ENCODE results near the gene MTMR11. TPM values are rescaled to one million over a fixed set of nuclear protein-coding genes. Genes with fewer than 3 reads are reported as not detected.

Gene MTMR11
- total RNA-seq, 1 donor from 2014 or later: 3.6 TPM

DNA sequence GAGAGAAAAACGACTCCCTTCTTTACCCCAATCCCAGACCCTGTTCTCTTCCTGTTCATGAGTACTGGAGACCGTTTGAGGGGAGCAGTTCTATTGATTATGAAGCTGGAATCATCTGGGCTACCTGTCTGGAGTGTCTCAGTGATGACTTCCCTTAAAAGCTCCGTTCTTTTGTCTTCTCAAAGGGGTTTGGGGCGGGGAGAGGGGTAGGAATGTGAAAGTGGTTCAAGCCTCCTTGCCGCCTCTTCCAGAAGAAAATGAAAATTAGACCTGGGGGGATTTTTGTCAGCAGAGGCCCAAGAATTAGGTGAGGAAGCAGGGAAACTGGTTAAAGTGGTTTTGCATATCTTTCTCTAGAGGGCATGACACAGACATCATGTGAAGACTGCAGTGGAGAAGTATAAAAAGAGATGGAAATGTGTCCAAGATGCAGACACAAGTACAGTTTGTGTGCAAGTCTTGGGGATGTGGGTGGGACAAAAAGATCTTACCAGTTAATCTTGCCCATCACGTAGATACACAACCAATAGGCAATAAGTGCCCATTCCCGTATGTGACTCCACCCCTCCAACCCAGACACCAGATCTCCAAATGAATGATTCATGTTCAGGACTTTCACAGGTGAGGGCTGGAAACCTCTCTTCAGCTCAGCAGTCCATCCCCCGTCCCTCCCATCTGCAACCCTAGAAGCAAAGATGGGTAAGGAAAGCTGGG is 470 bp upstream of the MTMR11 start:
- DNase-seq (ENCODE audit: low read depth, low spot score): no peak

DNA sequence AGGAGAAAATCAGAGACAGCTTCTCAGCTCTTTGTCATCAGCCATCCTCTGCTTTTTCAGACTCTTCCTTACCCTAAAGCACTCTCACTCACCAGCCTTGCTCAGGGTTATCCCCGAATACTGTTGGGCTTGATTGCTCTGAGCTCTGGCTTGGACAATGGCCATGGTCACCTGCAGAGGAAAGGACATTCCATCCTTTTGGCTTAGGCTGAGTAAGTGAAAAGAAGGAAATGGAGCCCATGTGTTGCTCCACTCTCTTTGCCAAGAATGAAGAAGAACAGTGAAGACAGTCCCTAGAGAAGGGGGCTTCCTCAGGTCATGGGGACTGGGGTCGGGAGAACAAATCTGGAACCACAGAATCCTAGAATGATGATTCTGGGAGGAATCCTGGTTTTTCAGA is 2.3 kb downstream of the MTMR11 start:
- no peak for DNase-seq (ENCODE audit: low read depth, low spot score)

DNA sequence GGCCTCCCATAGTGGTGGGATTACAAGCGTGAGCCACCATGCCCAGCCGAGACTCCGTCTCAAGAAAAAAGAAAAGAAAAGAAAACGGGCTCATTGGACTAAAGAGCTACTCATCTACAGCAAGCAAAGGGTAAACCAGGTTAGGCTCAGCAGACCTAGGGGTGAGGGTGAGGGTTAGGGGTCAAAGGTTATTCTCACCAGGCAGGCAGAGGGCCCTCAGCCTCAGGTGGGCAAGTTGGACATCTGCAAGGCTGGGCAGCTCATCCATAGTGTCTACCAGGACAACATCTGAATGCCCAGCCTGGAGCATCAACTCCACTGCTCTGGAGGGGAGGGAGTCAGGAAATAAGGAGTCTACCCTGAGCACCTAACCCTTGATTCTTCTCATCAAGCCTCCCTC is 3.5 kb downstream of the MTMR11 start:
- no peak for DNase-seq (ENCODE audit: low read depth, low spot score)

DNA sequence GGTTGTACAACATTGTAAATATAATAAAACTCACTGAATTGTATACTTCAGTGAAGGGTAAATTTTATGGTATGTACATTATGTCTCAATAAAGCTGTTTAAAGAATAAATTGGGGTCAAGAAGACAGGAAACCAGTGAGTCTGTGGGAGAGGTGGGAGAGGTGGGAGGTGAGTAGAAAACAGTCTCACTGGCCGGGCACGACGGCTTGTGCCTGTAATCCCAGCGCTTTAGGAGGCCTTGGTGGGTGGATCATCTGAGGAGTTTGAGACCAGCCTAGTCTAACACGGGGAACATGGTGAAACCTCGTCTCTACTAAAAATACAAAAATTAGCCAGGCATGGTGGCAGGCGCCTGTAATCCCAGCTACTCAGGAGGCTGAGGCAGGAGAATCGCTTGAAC is 4.2 kb downstream of the MTMR11 start:
- DNase-seq (ENCODE audit: low read depth, low spot score): no peak

DNA sequence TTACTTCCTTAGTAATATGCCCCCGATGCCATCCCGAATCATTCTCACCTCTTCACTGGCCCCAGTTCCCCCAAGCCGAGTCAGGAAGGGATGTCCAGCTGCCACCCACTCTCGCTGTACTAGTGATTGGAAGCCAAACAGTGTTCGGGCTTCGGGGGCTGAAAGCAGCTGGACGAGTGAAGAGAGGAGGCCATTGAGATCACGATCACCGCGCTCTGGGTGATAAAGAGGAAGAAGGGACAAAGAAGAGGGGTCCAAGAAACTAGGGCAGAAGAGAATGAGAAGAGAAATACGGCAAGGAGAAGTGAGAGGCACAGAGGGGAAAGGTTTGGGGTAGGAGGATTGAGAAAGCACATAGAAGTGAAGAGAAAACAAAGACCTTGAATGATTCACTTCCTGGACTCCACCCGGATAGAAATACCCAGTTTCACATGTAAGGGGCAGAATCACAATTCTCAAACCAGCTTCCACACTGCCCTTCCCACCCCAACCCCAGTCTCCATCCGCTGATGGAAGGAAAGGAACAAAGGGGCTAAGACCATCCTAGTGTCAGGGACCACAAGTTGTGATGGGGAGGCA is 5.4 kb downstream of the MTMR11 start:
- DNase-seq (ENCODE audit: low read depth, low spot score): no peak

DNA sequence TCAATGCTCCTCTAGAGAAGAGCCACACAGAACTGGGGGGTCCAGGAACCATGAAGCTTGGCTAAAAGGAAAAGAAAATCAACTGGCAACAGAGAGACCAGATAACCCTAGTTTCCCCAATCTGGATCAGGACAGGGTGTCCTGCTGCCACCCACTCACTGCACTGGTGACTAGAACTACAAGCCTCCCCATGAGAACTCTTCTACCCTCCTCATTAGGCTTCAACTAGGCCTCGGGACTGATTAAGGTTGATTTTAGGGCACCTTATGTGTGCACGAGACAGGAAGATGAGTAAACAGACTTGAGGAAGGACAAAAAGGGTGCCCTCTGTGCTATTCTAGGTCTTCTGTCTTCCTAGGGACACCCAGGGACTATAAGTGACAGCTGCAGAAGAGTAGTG is 6.8 kb downstream of the MTMR11 start:
- DNase-seq (ENCODE audit: low read depth, low spot score): no peak

DNA sequence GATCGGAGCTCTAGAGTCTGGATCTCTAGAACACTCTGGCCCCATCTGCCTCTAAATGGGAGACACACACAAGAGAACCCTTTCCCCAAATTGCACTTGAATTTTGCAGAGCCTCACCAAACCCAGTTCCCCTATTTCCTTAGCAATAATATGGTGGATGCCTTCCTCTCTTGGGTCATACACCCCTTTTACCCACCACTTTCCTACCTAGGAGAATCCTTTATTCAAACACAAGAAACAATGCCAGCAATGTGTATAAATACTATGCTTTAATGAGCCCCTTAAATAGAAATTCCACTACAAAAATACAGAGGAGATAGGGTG is 8.3 kb downstream of the MTMR11 start:
- no peak for DNase-seq (ENCODE audit: low read depth, low spot score)

DNA sequence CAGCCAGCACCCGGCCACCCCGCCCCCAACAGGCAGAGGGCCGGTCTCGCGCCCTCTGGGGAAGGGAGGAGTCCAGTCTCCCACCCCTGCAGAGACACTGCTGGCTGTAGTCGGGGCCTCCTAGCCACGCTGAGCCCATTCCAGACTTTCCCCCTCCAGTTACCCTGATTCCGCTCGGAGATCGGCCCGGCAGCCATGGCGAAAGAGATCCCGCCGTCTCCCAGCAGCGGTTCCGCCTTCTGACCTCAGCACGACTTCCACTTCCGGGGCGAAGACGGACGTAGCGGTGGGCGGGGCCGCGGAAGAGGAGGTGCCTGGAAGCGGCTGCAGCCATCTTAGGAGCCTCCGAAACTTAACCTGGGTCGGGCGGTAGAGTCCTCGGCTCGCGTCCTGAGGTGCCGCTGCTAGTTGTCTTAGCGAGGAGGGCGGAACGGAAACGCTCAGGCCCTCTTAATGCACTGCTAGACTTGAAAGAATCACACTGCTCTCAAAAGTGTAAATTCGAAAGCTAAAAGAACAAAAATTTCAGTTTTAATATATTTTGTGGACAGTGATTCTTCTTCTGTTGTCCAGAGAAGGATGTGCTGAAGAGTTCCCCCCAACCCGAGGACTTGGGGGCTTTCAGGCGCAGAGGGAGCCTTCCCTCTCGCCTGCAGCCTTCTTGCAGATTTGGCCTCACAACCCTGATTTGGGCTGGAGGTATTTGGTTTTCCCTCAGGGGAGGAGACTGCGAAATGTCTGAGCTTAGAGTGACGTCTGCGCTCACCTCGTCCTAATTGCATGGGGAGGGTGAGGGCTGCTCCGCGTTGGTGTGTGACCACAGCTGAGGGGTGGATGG is 8.9 kb downstream of the MTMR11 start, which contains the start of gene SF3B4:
Gene SF3B4, minus strand, starts transcription at position 241 of the 838 bp plus-strand sequence. Its CDS starts 44 bp downstream, at position 197.
- peak; percentile 74 for DNase-seq (ENCODE audit: low read depth, low spot score)

DNA sequence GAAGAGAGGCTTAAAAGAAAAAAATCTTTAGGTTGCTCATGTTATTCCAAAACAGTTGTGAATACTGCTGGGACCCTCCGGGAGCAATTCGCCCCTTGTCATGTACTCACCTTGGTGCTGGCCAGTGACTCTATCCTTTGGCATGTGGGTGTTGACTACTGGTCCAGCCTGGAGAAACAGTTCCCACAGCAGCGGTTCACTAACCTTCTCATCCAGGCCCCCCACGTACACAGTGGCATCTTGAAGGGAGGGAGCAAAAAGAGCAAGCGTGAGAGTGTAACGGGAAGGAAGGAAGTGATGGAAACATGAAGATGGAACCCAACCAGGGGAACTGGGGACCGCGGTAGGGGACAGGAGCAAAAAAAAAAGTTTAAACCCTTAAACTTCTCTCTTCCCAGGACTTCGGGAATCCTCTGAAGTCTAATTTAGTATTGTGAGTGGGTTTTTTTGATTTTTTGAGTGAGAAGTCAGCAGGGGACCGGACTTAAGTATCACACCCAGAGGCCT is 9.6 kb downstream of the MTMR11 start:
- DNase-seq (ENCODE audit: low read depth, low spot score): no peak

DNA sequence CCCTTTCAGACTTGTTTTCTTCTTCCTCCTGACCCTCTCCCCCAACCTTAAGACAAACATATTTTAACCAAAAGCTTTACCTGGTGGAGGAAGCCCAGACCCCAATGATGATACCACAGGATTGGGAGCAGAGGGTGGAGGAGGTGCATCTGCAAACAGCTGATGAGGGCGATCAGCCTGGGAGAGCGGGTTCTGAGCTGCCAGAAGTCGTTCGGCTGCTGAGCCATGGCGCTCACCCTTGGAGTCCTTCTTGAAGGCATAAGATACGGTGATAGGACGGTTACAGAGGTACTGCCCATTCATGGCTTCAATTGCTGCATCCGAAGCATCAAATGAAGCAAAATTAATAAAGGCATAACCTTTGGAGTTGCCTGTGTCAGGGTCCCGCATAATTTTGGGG is 10.4 kb downstream of the MTMR11 start:
- DNase-seq (ENCODE audit: low read depth, low spot score): no peak

DNA sequence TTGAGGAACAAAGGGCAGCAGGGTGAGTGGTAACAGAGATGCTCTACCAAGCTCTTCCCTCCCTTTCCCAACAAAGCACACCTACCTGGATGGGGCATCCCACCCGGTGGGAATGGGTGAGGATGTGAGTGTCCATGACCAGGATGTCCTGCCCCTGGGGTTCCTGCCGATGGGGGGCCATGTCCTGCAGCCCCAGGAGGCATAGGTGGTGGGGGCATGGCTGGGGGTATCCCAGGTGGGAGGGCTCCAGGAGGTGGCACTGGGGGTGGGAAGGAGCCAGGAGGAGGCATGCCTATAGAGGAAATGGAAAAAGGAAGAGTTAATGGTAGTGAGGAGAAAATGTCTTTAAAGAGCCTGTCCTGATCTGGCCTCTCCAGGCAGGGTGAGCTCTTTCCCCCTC is 10.9 kb downstream of the MTMR11 start:
- no peak for DNase-seq (ENCODE audit: low read depth, low spot score)

DNA sequence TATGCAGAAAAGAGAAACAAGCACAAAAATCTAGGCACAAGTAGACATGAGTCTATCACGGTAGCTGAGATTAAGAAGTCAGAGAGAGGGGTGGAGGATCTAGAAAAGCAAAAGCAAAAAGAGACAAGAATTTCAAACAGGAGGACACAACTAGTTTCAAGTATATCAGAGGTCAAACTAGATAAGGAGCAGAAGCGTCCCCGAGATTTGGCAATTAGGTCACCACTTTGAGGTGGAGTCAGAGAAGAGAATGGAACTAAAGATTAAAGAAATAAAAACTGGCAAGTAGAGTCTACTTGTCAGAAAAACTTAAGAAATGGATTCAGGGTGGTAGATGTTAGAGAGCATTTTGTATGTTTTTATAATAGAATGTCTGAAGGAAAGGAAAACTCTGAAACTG is 11.3 kb downstream of the MTMR11 start:
- DNase-seq (ENCODE audit: low read depth, low spot score): no peak

DNA sequence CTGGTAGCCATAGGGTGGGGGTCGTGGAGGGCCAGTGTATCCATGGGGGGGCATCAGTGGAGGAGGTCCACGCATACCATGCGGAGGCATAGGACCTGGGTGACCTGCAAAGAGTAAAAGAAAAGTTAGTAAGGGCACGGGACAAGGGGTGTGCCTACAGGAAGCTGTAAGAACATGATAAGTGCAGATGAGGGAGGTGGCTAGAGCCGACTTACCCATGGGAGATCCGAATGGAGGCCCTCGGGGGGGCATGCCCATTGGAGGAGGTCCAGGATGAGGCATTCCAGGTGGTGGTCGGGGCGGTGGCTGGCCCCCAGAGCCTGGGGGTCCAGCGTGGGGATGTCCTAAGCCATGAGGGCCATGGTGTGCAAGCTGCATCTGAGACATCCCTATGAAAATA is 13.1 kb downstream of the MTMR11 start:
- DNase-seq (ENCODE audit: low read depth, low spot score): no peak

DNA sequence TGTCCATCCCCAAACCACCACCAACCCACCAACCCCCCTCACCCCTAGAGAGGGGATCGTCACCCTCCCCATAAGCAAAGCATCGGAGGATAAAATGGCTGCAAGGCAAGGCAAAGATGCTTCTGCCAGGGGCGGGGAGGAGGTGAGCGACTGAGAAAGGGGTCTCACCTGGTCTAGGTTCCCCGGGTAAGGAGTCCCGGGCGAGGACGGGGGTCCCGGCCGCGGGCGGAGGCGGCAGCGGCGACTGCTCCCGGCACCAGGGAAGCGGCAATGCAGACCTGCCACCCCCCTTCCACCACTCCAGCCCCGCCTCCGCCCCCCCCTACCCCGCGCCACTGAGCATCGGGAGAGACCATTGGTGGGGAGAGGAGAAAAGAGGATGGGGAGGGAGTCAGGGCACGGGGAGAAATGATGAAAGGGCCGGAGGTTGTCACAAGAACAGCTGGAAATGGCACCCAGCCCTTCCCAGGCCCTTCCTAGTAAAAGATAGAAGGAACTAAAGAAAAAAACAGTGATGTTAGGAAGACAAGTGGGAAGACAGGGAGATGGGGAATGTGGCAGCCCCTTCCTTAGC is 19.0 kb downstream of the MTMR11 start, which contains the start of gene SV2A:
Gene SV2A, minus strand, starts transcription at position 274 of the 574 bp plus-strand sequence. CDS start 4,004 bp downstream, outside the sequence.
- DNase-seq (ENCODE audit: low read depth, low spot score): no peak

DNA sequence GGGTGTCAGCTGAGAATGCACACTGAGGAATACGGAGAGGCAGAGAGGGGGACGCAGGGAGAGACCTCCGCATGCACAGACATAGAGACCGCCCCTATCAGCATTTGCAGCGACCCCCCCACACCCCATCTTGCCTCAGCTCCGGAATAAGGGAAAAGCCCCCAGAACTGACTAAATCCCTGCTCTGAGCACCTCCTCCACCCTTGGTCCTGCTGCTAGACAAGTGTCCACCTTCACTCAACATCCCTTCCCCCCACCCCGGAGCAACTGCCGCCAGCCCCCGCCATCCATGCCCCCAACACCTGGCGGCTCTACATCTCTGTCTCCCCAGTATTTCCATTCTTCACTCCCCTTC is 19.8 kb downstream of the MTMR11 start:
- DNase-seq (ENCODE audit: low read depth, low spot score): no peak

DNA sequence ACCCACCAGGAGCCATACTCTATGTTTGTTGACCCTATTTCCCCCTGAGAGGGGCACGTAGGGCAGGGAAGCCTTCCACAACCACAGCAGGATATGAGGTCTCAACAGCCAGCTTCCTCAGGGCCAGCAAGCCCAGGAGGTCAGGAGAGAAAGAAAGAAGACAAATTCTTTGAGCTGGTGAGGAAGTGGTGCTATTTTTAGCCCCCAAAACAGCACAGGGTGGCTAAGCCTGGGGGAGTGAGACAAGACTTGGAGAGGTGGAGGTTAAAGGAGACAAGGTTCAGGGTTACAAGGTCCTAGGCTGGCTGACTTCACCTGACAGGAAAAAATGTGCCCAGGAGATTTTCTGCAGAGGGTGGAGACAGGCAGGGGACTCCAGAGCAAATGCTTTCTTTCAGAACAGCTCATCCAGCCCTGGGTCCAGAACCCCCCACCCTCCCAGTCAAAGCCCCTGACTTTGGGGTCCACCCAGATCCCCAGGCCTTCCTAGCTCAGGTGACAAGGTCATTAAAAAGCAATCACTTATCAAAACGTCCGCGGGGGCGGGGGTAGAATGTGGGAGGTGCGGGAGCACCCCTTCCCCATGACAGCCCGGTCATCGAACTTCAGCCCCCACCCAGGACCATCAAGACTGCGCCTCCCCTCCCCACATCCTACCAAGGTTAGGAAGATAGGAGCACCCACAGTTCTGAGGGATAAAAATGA is 20.3 kb downstream of the MTMR11 start:
- DNase-seq (ENCODE audit: low read depth, low spot score): no peak

DNA sequence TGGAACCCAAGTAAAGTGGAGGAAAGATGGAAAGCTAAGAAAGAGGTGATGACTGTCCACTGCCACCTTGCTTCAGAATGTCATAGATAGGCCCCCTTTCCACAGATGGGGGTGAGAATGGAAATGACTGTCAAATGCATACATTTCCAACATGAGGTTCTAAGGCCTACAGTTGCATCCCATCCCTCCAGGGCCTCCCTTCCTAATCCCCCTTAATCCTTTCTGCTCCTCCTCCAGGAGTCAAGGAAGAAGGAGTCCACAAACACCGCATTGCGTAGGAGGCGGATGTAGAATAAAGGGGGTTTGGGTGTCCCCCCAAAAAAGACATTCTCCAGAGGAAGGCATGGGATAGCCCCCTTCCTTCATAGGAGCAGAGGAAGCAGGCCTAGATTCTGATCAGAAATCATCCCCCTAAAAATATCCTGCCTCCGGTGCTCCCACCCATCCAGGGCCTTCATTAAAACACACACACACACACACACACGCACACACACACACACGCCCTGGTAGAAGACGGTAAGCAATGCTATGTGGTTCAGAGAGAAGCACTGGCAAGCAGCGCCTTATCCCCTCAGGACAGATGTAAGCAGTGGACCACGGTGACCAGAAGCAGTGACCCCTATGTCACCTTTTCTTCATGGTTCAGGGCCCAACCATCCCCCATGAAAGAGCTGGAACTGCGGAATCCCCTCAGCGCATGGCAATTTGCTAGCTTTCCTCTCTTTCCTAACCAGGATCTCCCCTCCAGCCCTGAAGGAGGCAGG is 21.1 kb downstream of the MTMR11 start:
- DNase-seq (ENCODE audit: low read depth, low spot score): no peak

DNA sequence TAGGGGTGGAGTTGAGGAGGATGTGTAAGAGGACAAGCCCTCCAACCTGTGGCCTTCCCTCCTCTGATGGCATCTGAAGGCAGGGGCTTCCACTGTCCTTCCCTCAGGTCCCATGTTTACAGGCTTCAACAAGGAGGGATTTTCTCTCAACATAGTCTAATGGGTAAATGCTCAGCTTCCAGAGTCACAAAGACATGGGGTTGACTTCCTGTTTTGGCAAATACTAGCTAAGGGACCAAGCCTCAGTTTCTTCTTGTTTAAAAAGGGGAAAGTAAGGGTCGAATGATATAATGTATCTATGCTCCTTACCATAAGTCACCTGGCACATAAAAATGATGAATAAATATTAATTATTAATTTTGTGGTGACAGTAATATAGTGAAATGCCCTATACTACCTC is 22.1 kb downstream of the MTMR11 start:
- no peak for DNase-seq (ENCODE audit: low read depth, low spot score)

DNA sequence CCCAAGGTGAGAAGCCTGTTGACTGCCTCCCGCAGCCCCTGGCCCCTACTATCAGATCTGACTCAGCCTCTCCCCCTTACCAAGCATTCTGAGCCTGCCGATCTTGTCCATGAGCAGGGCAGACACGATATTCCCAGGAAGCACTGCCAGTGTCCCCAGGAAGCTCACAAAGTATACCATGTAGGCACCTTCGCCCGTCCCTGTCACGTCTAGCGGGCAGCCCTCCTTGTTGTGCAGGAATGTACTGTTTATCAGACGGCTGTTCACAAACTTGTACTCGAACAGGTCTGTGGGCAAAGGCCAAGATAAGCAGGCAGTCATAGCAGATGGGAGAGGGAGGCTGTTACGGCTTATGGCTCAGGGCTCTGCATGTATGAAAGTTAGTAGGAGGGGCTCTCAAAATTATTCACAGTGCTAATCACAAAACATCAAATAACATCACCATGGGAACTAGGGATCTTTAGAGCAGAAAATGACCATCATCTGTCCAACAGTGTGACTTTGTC is 30.1 kb downstream of the MTMR11 start:
- DNase-seq (ENCODE audit: low read depth, low spot score): no peak

DNA sequence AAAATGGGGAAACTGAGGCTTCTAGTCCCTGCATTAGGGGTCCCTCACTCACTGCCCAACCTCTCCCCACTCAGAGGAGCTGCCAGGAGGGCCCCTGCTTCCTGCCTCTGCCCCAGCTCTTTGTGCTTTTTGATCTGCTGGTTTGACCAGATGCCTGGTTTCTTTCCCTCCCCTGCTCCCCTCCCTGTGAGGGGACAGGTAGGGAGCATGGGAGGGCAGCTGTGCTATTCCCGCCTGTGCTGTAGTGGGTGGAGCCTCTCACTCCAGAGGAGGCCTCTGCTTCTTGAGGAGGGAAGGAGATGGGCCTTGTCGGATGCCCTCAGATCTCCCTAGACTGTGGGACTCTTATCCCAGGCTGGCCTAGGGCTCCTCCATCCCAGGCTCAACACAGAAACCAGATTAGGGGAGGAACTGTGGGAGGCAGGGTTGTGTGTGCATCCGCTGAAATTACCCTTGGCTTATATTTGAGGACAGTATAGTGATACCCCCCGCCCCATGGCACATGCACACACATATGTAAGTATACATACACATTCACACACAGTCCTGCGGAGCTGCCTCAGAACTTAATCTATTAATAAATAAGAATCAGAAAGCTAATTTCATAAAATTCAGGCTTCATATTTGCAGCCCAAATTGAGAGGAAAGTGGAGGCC is 32.7 kb downstream of the MTMR11 start:
- DNase-seq (ENCODE audit: low read depth, low spot score): no peak
